ENCODE results near the gene AK1. TPM values are rescaled to one million over a fixed set of nuclear protein-coding genes. Genes with fewer than 3 reads are reported as not detected.

AK1 gene
- total and polyA plus RNA-seq, 10 of the 15 experiments (the other 5 are each of a cell fraction or from before 2014, with no cell fraction given): 0.23 to 3.1 (median 1.8) TPM

DNA sequence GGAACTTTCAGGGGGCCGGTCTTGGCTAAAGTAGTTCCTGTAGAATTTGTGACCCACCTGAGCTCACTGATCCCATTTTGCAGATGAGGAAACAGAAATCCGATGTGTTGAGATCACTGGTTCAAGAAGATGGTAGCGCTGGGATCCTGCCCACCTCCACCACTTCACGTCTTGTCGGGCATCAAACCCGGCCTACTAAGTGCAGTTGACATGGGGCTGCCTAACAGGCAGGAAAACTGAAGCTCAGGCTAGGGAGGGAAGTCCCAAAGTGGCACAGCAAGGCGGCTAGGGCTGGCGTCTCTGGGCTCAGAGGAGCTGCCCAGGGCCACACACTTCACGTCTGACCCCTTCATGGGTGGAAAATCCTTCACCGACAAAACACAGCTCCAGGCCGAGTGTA, 22.5 kb downstream of the AK1 start:
- FAIRE-seq (no peak), DNase-seq (ENCODE audit: low read depth, low spot score) (no peak), ATAC-seq (no peak)
- Histone ChIP-seq H3K4me3 (no peak overlapping the region), H3K9ac (ENCODE audit: control insufficient read depth, insufficient read depth, low read length) (0 out of 2 replicates have a peak overlapping the region, but pooled peaks have one; percentile 10), H3K36me3 (ENCODE audit: control insufficient read depth in 2 of 2, insufficient read depth in 2 of 2, low read length in 1 of 2) (no peaks in the 10 kb centered on the region), H3K27me3 (replicated peaks in 1 of 2; ENCODE audit: control insufficient read depth in 2 of 2, insufficient read depth in 2 of 2, low read length in 1 of 2) (no peaks in the 10 kb centered on the region), H3K4me2 (ENCODE audit: control insufficient read depth, insufficient read depth) (peak overlapping the region; percentile 36; the same call in 1 of the 2 replicates), H3K9me3 (replicated peaks; ENCODE audit: control insufficient read depth, insufficient read depth, low read length) (no peaks in the 10 kb centered on the region; the same call in 2 of the 3 replicates), H3K4me1 (ENCODE audit: control insufficient read depth, insufficient read depth, low read length) (peaks cover 6% of the 10 kb centered on the region), H4K20me1 (ENCODE audit: control insufficient read depth, insufficient read depth) (no peaks in the 10 kb centered on the region), H2AFZ (ENCODE audit: control insufficient read depth, low read depth, low read length) (peak overlapping the region; percentile 13), H3K27ac (ENCODE audit: control insufficient read depth, insufficient read depth) (no peak overlapping the region), H3K79me2 (ENCODE audit: control insufficient read depth, insufficient read depth, low read length) (peaks cover 8% of the 10 kb centered on the region)
- 52% methylated on average over 11 of the region's 11 CpGs for WGBS (ENCODE audit: insufficient coverage, insufficient replicate concordance, low lambda C conversion rate, missing lambda C conversion rate)
- ChIA-PET CTCF (interaction anchor here (1.7 to 3.7 kb wide), 4 partner anchors 9 to 66 kb away, joined by 4 to 16 read pairs (median 10); no protein-coding TSS in a partner anchor), SMC1A (ENCODE audit: uncharacterized antibody, unreplicated experiment) (interaction anchor here (1.6 to 1.9 kb wide), 2 partner anchors 91 to 120 kb away, joined by 3 to 5 read pairs; partner anchors contain the start of gene TOR2A), RAD21 (ENCODE audit: unreplicated experiment) (interaction anchor here (0.8 to 1.0 kb wide), 2 partner anchors 21 to 120 kb away, joined by 3 to 4 read pairs; partner anchors contain the start of gene TOR2A), POLR2A (no interaction called here)
- TF ChIP-seq SRF (IDR thresholded peaks at IDR 0.05; ENCODE audit: low read depth in 2 of 2, low read length in 2 of 2) (0 out of 4 replicates have a peak, but pooled peaks of 1 of the 2 experiments have one; percentile 7), MEF2A (IDR thresholded peaks at IDR 0.05; ENCODE audit: insufficient read depth, low read depth, low read length) (no peak), YY1 (IDR thresholded peaks at IDR 0.05; ENCODE audit: low read depth, low read length) (no peak)
- no TSS peak for BruUV-seq (replicated peaks)
- intact Hi-C loops (cut with micrococcal nuclease; ENCODE audit: unreplicated experiment) (no loop called here), in situ Hi-C loops (cut with MboI) (no loop called here)

DNA sequence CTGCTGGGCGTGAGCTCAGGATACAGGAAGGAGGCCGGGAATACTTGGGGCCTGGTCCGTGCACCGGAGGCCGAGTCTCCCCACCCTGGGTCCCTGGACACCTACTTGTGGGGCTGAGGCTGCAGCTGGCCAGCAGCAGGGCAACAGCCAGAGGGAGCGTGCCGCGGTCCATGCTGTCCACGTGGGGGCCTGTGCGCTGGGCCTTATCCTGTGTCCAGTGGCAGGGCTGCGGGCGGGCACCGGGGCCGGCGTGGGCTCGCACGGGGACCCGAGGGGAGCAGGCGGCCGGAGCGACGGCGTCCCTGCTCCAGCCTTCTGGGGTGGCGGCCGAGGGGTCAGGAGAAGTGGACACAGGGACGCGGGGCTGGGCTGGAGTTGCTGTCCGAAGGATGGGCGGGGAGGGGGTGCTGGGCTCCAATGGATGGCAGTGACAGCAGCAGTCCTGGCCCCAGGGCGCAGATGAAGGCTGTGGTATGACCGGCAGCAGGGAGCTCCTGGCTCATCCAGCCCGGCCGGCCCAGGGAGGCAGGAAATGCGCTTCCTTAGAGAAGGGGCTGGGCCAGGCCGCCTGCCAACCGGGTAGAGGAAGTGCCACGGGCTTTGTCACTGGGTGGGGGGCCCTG, 23.2 kb downstream of the AK1 start, which contains the start of gene ENG:
Gene ENG, minus strand, starts transcription at position 475 of the 623 bp plus-strand sequence. Its CDS starts 303 bp downstream, at position 172.
- ATAC-seq: peak; percentile 69
- in situ Hi-C loops (cut with MboI) (no loop called here), intact Hi-C loops (cut with micrococcal nuclease; ENCODE audit: unreplicated experiment) (no loop called here)
- POLR2A ChIA-PET: interaction anchor here (0.6 kb wide), 1 partner anchor 15 kb away, joined by 6 read pairs; no protein-coding TSS in a partner anchor
- FAIRE-seq: no peak
- H3K79me2 ChIP-seq (ENCODE audit: control insufficient read depth, insufficient read depth, low read length): peaks cover 8% of the 10 kb centered on the region
- peak within 1 kb of the TSS; percentile 71 for H3K9ac ChIP-seq (ENCODE audit: control insufficient read depth, insufficient read depth, low read length)
- H3K4me2 ChIP-seq (ENCODE audit: control insufficient read depth, insufficient read depth): peak within 1 kb of the TSS; percentile 95
- peaks cover 6% of the 10 kb centered on the region for H3K4me1 ChIP-seq (ENCODE audit: control insufficient read depth, insufficient read depth, low read length)
- BruUV-seq (replicated peaks): no TSS peak
- H3K27me3 ChIP-seq (replicated peaks in 1 of 2; ENCODE audit: control insufficient read depth in 2 of 2, insufficient read depth in 2 of 2, low read length in 1 of 2): no peaks in the 10 kb centered on the region
- WGBS (ENCODE audit: insufficient coverage, insufficient replicate concordance, low lambda C conversion rate, missing lambda C conversion rate): 33% methylated on average over 34 of the region's 37 CpGs
- peak within 1 kb of the TSS; percentile 45 for H3K27ac ChIP-seq (ENCODE audit: control insufficient read depth, insufficient read depth)
- SMC1A ChIA-PET (ENCODE audit: uncharacterized antibody, unreplicated experiment): interaction anchor here (1.1 to 1.9 kb wide), 3 partner anchors 11 to 119 kb away, joined by 3 to 5 read pairs (median 3); partner anchors contain the start of gene TOR2A
- no peaks in the 10 kb centered on the region for H3K36me3 ChIP-seq (ENCODE audit: control insufficient read depth in 2 of 2, insufficient read depth in 2 of 2, low read length in 1 of 2)
- peak within 1 kb of the TSS; percentile 78 for H3K4me3 ChIP-seq
- no peak for DNase-seq (ENCODE audit: low read depth, low spot score)
- no peaks in the 10 kb centered on the region for H4K20me1 ChIP-seq (ENCODE audit: control insufficient read depth, insufficient read depth)
- RAD21 ChIA-PET (ENCODE audit: unreplicated experiment): interaction anchor here (0.6 to 2.6 kb wide), 3 partner anchors 21 to 120 kb away, joined by 3 to 9 read pairs (median 4); partner anchors contain the start of gene TOR2A
- CTCF ChIA-PET: interaction anchor here (1.7 to 3.7 kb wide), 5 partner anchors 10 to 119 kb away, joined by 4 to 16 read pairs (median 12); partner anchors contain the start of gene TOR2A
- peak within 1 kb of the TSS; percentile 81 for H2AFZ ChIP-seq (ENCODE audit: control insufficient read depth, low read depth, low read length)
- peaks cover 3% of the 10 kb centered on the region; the same call in 2 of the 3 replicates for H3K9me3 ChIP-seq (replicated peaks; ENCODE audit: control insufficient read depth, insufficient read depth, low read length)
- TF ChIP-seq JUNB (IDR thresholded peaks at IDR 0.05) (no peak), MTA3 (IDR thresholded peaks at IDR 0.05; ENCODE audit: borderline replicate concordance, low read length) (no peak), NFXL1 (IDR thresholded peaks at IDR 0.05; ENCODE audit: borderline replicate concordance) (no peak), LARP7 (IDR thresholded peaks at IDR 0.05) (peak; percentile 52), HDGF (IDR thresholded peaks at IDR 0.05) (no peak), ASH2L (IDR thresholded peaks at IDR 0.05; ENCODE audit: borderline replicate concordance, low read depth) (no peak)
- TF ChIP-seq, protein P1, sequence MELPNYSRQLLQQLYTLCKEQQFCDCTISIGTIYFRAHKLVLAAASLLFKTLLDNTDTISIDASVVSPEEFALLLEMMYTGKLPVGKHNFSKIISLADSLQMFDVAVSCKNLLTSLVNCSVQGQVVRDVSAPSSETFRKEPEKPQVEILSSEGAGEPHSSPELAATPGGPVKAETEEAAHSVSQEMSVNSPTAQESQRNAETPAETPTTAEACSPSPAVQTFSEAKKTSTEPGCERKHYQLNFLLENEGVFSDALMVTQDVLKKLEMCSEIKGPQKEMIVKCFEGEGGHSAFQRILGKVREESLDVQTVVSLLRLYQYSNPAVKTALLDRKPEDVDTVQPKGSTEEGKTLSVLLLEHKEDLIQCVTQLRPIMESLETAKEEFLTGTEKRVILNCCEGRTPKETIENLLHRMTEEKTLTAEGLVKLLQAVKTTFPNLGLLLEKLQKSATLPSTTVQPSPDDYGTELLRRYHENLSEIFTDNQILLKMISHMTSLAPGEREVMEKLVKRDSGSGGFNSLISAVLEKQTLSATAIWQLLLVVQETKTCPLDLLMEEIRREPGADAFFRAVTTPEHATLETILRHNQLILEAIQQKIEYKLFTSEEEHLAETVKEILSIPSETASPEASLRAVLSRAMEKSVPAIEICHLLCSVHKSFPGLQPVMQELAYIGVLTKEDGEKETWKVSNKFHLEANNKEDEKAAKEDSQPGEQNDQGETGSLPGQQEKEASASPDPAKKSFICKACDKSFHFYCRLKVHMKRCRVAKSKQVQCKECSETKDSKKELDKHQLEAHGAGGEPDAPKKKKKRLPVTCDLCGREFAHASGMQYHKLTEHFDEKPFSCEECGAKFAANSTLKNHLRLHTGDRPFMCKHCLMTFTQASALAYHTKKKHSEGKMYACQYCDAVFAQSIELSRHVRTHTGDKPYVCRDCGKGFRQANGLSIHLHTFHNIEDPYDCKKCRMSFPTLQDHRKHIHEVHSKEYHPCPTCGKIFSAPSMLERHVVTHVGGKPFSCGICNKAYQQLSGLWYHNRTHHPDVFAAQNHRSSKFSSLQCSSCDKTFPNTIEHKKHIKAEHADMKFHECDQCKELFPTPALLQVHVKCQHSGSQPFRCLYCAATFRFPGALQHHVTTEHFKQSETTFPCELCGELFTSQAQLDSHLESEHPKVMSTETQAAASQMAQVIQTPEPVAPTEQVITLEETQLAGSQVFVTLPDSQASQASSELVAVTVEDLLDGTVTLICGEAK (IDR thresholded peaks at IDR 0.05; ENCODE audit: borderline replicate concordance): no peak

All from GM12878 (cell line).